Measurements from ENCODE around the gene RASSF7. TPM values are rescaled to one million over a fixed set of nuclear protein-coding genes. Genes with fewer than 3 reads are reported as not detected.

The RASSF7 gene
- total and polyA plus RNA-seq, 2 of the 8 experiments (the other 6 are each of a cell fraction or from before 2014, with no cell fraction given) = 22.3 to 43.9 TPM

GRCh38 chr11:575996-576768 is 15.4 kb downstream of the RASSF7 start, which contains the start of gene PHRF1 (continued):
- TF ChIP-seq EP300 (IDR thresholded peaks at IDR 0.05; ENCODE audit: borderline replicate concordance in 1 of 2, low read depth in 2 of 2, low read length in 2 of 2) = peak in 1 of 2 experiments; percentile 99; a peak in 2 of 3 replicates
- TF ChIP-seq, protein P1, sequence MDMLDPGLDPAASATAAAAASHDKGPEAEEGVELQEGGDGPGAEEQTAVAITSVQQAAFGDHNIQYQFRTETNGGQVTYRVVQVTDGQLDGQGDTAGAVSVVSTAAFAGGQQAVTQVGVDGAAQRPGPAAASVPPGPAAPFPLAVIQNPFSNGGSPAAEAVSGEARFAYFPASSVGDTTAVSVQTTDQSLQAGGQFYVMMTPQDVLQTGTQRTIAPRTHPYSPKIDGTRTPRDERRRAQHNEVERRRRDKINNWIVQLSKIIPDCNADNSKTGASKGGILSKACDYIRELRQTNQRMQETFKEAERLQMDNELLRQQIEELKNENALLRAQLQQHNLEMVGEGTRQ (IDR thresholded peaks at IDR 0.05; ENCODE audit: low read length) = no peak
- TF ChIP-seq POU5F1 (IDR thresholded peaks at IDR 0.05; ENCODE audit: low read depth, low read length) = no peak
- no peak for TF ChIP-seq HDAC6 (IDR thresholded peaks at IDR 0.05; ENCODE audit: low read depth, low read length)
- TF ChIP-seq SP2 (IDR thresholded peaks at IDR 0.05; ENCODE audit: low read length) = no peak
- TF ChIP-seq SRF (IDR thresholded peaks at IDR 0.05; ENCODE audit: low read depth, low read length) = no peak
- peak; percentile 82 for TF ChIP-seq SP1 (IDR thresholded peaks at IDR 0.05; ENCODE audit: low read depth, low read length)
- TF ChIP-seq JUN (IDR thresholded peaks at IDR 0.05; ENCODE audit: low read depth, low read length) = no peak
- no peak for TF ChIP-seq CTBP2 (IDR thresholded peaks at IDR 0.05; ENCODE audit: borderline replicate concordance, insufficient read depth, insufficient read length, low read length)
- peak; percentile 99 for TF ChIP-seq TAF1 (IDR thresholded peaks at IDR 0.05; ENCODE audit: low read depth, low read length)
- TF ChIP-seq CHD2 (IDR thresholded peaks at IDR 0.05; ENCODE audit: low read length) = peak; percentile 67; the same call in 1 of the 2 replicates
- no peak for TF ChIP-seq MAFK (IDR thresholded peaks at IDR 0.05; ENCODE audit: low read depth, low read length)
- TF ChIP-seq RBBP5 (IDR thresholded peaks at IDR 0.05; ENCODE audit: borderline replicate concordance, low read depth, low read length) = peak; percentile 40; the same call in 1 of the 2 replicates
- TF ChIP-seq TBP (IDR thresholded peaks at IDR 0.05; ENCODE audit: low read depth, low read length) = peak; percentile 96
- no peak for TF ChIP-seq CEBPB (IDR thresholded peaks at IDR 0.05; ENCODE audit: low read depth, low read length)
- TF ChIP-seq ZNF274 (IDR thresholded peaks at IDR 0.05; ENCODE audit: borderline replicate concordance, extremely low read depth, low read length) = no peak
- TF ChIP-seq TEAD4 (IDR thresholded peaks at IDR 0.05; ENCODE audit: low read depth, low read length) = no peak
- peak; percentile 99 for TF ChIP-seq JUND (IDR thresholded peaks at IDR 0.05; ENCODE audit: low read length)
- no peak for TF ChIP-seq EGR1 (IDR thresholded peaks at IDR 0.05; ENCODE audit: borderline replicate concordance, low read depth, low read length)
- TF ChIP-seq ASH2L (IDR thresholded peaks at IDR 0.05; ENCODE audit: low read length) = peak; percentile 63
- TF ChIP-seq POLR2A (IDR thresholded peaks at IDR 0.05; ENCODE audit: control extremely low read depth in 1 of 2, low read depth in 2 of 2, low read length in 2 of 2) = peak in 1 of 2 experiments; percentile 92; a peak in 2 of 3 replicates
- TF ChIP-seq CHD1 (IDR thresholded peaks at IDR 0.05; ENCODE audit: low read depth, low read length) = peak; percentile 98
- TF ChIP-seq KDM4A (IDR thresholded peaks at IDR 0.05; ENCODE audit: low read depth, low read length, severe bottlenecking) = peak; percentile 37
- TF ChIP-seq TAF7 (optimal IDR thresholded peaks at IDR 0.05; ENCODE audit: borderline replicate concordance, low read depth, low read length) = peak; percentile 99
